Measurements from ENCODE around the gene SPG7. TPM values are rescaled to one million over a fixed set of nuclear protein-coding genes. Genes with fewer than 3 reads are reported as not detected.
"Not testable (repeated sequence)": the region's sequence is repeated elsewhere in the genome, so short reads cannot be mapped to it uniquely, and the experiment has no call there.

Gene SPG7
- total and polyA plus RNA-seq, 2 of the 4 experiments (the other 2 are of a cell fraction), result 94.6 to 96.8 TPM

GRCh38 chr16:89462639-89463038, 45.6 kb upstream of the SPG7 start:
- H3K14ac ChIP-seq (replicated peaks; ENCODE audit: low read depth, low read length); H3K4me2 ChIP-seq (ENCODE audit: low read depth, low read length); H3K9ac ChIP-seq (ENCODE audit: low read depth, low read length); H4K5ac ChIP-seq (ENCODE audit: low read depth, low read length); H2AK9ac ChIP-seq (replicated peaks; ENCODE audit: low read depth, low read length, poor library complexity); H3K56ac ChIP-seq (ENCODE audit: extremely low read depth, insufficient read depth, low read length); H2BK20ac ChIP-seq (ENCODE audit: low read depth, low read length); intact Hi-C loops (cut with micrococcal nuclease); H3K23ac ChIP-seq (ENCODE audit: low read depth, low read length); dilution Hi-C loops (cut with HindIII; ENCODE audit: low sequenced_read_pairs, unreplicated experiment); H3K4me1 ChIP-seq (ENCODE audit: control insufficient read depth, insufficient read depth, low read length); BruUV-seq (replicated peaks); H3K36me3 ChIP-seq (ENCODE audit: control insufficient read depth, insufficient read depth, low read length); H3K18ac ChIP-seq (ENCODE audit: low read depth, low read length); H2BK15ac ChIP-seq (ENCODE audit: low read depth, low read length); H2BK120ac ChIP-seq (ENCODE audit: low read depth, low read length); H2BK5ac ChIP-seq (ENCODE audit: low read depth, low read length, poor library complexity, severe bottlenecking); H3K9me3 ChIP-seq (ENCODE audit: control insufficient read depth, insufficient read depth, low read length); POLR2A ChIA-PET (ENCODE audit: unreplicated experiment); in situ Hi-C loops (cut with MboI; ENCODE audit: low sequenced_read_pairs); DNase-seq; CTCF ChIA-PET; ATAC-seq (ENCODE audit: low read depth); H4K91ac ChIP-seq (ENCODE audit: insufficient read depth, low read depth, low read length); H3K27ac ChIP-seq (ENCODE audit: insufficient read depth, low read length); H4K8ac ChIP-seq (ENCODE audit: low read depth in 2 of 2, low read length in 2 of 2); H2AK5ac ChIP-seq (ENCODE audit: low read depth, low read length); H3K4me3 ChIP-seq (ENCODE audit: insufficient read depth, low read depth, low read length); H3K27me3 ChIP-seq (ENCODE audit: control insufficient read depth, insufficient read depth, low read length); H3K4ac ChIP-seq (ENCODE audit: low read depth, low read length); H2AFZ ChIP-seq (replicated peaks; ENCODE audit: low read length, poor library complexity): not testable (repeated sequence)
- H4K20me1 ChIP-seq (ENCODE audit: insufficient read depth, low read length), result peaks cover 82% of the 10 kb centered on the region
- peaks cover 26% of the 10 kb centered on the region for H3K9me1 ChIP-seq (ENCODE audit: insufficient read depth, low read length)
- WGBS, 2 experiments (ENCODE audit: extremely low coverage in 2 of 2, insufficient read length in 1 of 2), result no CpG with 5 or more reads among the region's 30 CpGs
- peaks cover 0 to 62% of the 10 kb centered on the region in 2 experiments; a peak in 3 of 4 replicates for H3K79me1 ChIP-seq (ENCODE audit: low read depth in 1 of 2, low read length in 2 of 2)

GRCh38 chr16:89463312-89463711, 44.9 kb upstream of the SPG7 start:
- H4K91ac ChIP-seq (ENCODE audit: insufficient read depth, low read depth, low read length); H2BK5ac ChIP-seq (ENCODE audit: low read depth, low read length, poor library complexity, severe bottlenecking); H3K4me3 ChIP-seq (ENCODE audit: insufficient read depth, low read depth, low read length); H2AK5ac ChIP-seq (ENCODE audit: low read depth, low read length); H2AK9ac ChIP-seq (replicated peaks; ENCODE audit: low read depth, low read length, poor library complexity); H4K8ac ChIP-seq (ENCODE audit: low read depth in 2 of 2, low read length in 2 of 2); H3K14ac ChIP-seq (replicated peaks; ENCODE audit: low read depth, low read length); H3K18ac ChIP-seq (ENCODE audit: low read depth, low read length); DNase-seq; BruUV-seq (replicated peaks); H4K5ac ChIP-seq (ENCODE audit: low read depth, low read length); H3K56ac ChIP-seq (ENCODE audit: extremely low read depth, insufficient read depth, low read length); H2BK20ac ChIP-seq (ENCODE audit: low read depth, low read length); POLR2A ChIA-PET (ENCODE audit: unreplicated experiment); H3K27ac ChIP-seq (ENCODE audit: insufficient read depth, low read length); H3K4ac ChIP-seq (ENCODE audit: low read depth, low read length); CTCF ChIA-PET; in situ Hi-C loops (cut with MboI; ENCODE audit: low sequenced_read_pairs); H3K9ac ChIP-seq (ENCODE audit: low read depth, low read length); intact Hi-C loops (cut with micrococcal nuclease); H2BK15ac ChIP-seq (ENCODE audit: low read depth, low read length); H2AFZ ChIP-seq (replicated peaks; ENCODE audit: low read length, poor library complexity); H3K4me2 ChIP-seq (ENCODE audit: low read depth, low read length); H3K23ac ChIP-seq (ENCODE audit: low read depth, low read length); H3K27me3 ChIP-seq (ENCODE audit: control insufficient read depth, insufficient read depth, low read length); H3K4me1 ChIP-seq (ENCODE audit: control insufficient read depth, insufficient read depth, low read length); ATAC-seq (ENCODE audit: low read depth); H3K36me3 ChIP-seq (ENCODE audit: control insufficient read depth, insufficient read depth, low read length); dilution Hi-C loops (cut with HindIII; ENCODE audit: low sequenced_read_pairs, unreplicated experiment); H3K9me3 ChIP-seq (ENCODE audit: control insufficient read depth, insufficient read depth, low read length); H2BK120ac ChIP-seq (ENCODE audit: low read depth, low read length): not testable (repeated sequence)
- Histone ChIP-seq H3K9me1 (ENCODE audit: insufficient read depth, low read length) (peaks cover 32% of the 10 kb centered on the region), H3K79me1 (ENCODE audit: low read depth in 1 of 2, low read length in 2 of 2) (peaks cover 0 to 64% of the 10 kb centered on the region in 2 experiments; a peak in 3 of 4 replicates), H4K20me1 (ENCODE audit: insufficient read depth, low read length) (peaks cover 85% of the 10 kb centered on the region)
- WGBS, 2 experiments (ENCODE audit: extremely low coverage in 2 of 2, insufficient read length in 1 of 2), result no CpG with 5 or more reads among the region's 5 CpGs

Data from IMR-90 (cell line).